Measurements from ENCODE around the gene EHD1.

The EHD1 gene

GRCh38 chr11:64909653-64910343 lies 31.4 kb upstream of the EHD1 start:
- DNase-seq (ENCODE audit: low read depth): no peak

GRCh38 chr11:64908766-64909165 lies 30.3 kb upstream of the EHD1 start:
- DNase-seq (ENCODE audit: low read depth): no peak

- no peak for DNase-seq (ENCODE audit: low read depth)
These were observed 27.9 kb upstream of the EHD1 start for GRCh38 chr11:64906314-64906635.

GRCh38 chr11:64905516-64906313 lies 27.3 kb upstream of the EHD1 start:
- DNase-seq (ENCODE audit: low read depth): no peak

GRCh38 chr11:64903291-64903833 lies 24.9 kb upstream of the EHD1 start:
- no peak for DNase-seq (ENCODE audit: low read depth)

- no peak for DNase-seq (ENCODE audit: low read depth)
These were observed 23.9 kb upstream of the EHD1 start for GRCh38 chr11:64902102-64902900.

GRCh38 chr11:64900774-64901173 lies 22.4 kb upstream of the EHD1 start:
- DNase-seq (ENCODE audit: low read depth): no peak

GRCh38 chr11:64900263-64900678 lies 21.9 kb upstream of the EHD1 start:
- no peak for DNase-seq (ENCODE audit: low read depth)

GRCh38 chr11:64898541-64898940 lies 20.1 kb upstream of the EHD1 start:
- DNase-seq (ENCODE audit: low read depth): no peak

GRCh38 chr11:64898076-64898445 lies 19.6 kb upstream of the EHD1 start:
- DNase-seq (ENCODE audit: low read depth): no peak

- no peak for DNase-seq (ENCODE audit: low read depth)
These were observed 19.1 kb upstream of the EHD1 start for GRCh38 chr11:64897381-64898075.

GRCh38 chr11:64896448-64897022 lies 18.1 kb upstream of the EHD1 start:
- no peak for DNase-seq (ENCODE audit: low read depth)

- DNase-seq (ENCODE audit: low read depth): no peak
These were observed 16.5 kb upstream of the EHD1 start for GRCh38 chr11:64894812-64895452.

- no peak for DNase-seq (ENCODE audit: low read depth)
These were observed 15.8 kb upstream of the EHD1 start for GRCh38 chr11:64894070-64894811.

GRCh38 chr11:64893194-64894069 lies 15.0 kb upstream of the EHD1 start:
- DNase-seq (ENCODE audit: low read depth): no peak

- DNase-seq (ENCODE audit: low read depth): no peak
These were observed 14.4 kb upstream of the EHD1 start for GRCh38 chr11:64892838-64893193.

GRCh38 chr11:64892411-64892831 lies 14.0 kb upstream of the EHD1 start:
- no peak for DNase-seq (ENCODE audit: low read depth)

GRCh38 chr11:64891880-64892279 lies 13.5 kb upstream of the EHD1 start:
- no peak for DNase-seq (ENCODE audit: low read depth)

GRCh38 chr11:64891215-64891848 lies 12.9 kb upstream of the EHD1 start:
- DNase-seq (ENCODE audit: low read depth): no peak
